Activated CD4-positive, CD25-positive, alpha-beta regulatory T cell treated with anti-CD3 and anti-CD28 coated beads, Interleukin-2, amount 50 U/mL, for 24 hours (primary cell): ENCODE data around the gene MOB3A.
"Not testable (repeated sequence)": the region's sequence is repeated elsewhere in the genome, so short reads cannot be mapped to it uniquely, and the experiment has no call there.

Experiments
- ATAC-seq, 2 donors: fragments of 150-1000 bp; cut with Tn5 transposase; one replicate each; pipeline ENCODE4 v1.10.0; 2021; ENCODE audit warnings: mild to moderate bottlenecking in 1 of 2, moderate library complexity in 1 of 2

MOB3A gene

GRCh38 chr19:2108251-2109016 is 12.3 kb upstream of the MOB3A start:
- ATAC-seq, result peak in 1 of 2 donors; percentile 22

- ATAC-seq, result no peak
Measured at GRCh38 chr19:2103045-2103707, 7.0 kb upstream of the MOB3A start.

- ATAC-seq, result no peak
Measured at GRCh38 chr19:2101417-2102335, 5.5 kb upstream of the MOB3A start.

GRCh38 chr19:2100719-2101061 is 4.6 kb upstream of the MOB3A start:
- no peak for ATAC-seq

- no peak for ATAC-seq
Measured at GRCh38 chr19:2099937-2100718, 4.0 kb upstream of the MOB3A start.

- ATAC-seq, result no peak
Measured at GRCh38 chr19:2099054-2099501, 3.0 kb upstream of the MOB3A start.

GRCh38 chr19:2097886-2098327 is 1.8 kb upstream of the MOB3A start:
- ATAC-seq, result no peak

- ATAC-seq, result peak; percentile 3 to 5
Measured at GRCh38 chr19:2097203-2097885, 1.2 kb upstream of the MOB3A start.

- ATAC-seq, result peak; percentile 85 to 87
Measured at GRCh38 chr19:2096480-2097202, 515 bp upstream of the MOB3A start, which contains the start of gene IZUMO4. Gene IZUMO4, plus strand, starts transcription at chr19:2096915. Its CDS starts 31 bp downstream, at chr19:2096946.

GRCh38 chr19:2091926-2092525 is 4.1 kb downstream of the MOB3A start:
- ATAC-seq, result not testable (repeated sequence)

- ATAC-seq, result no peak
Measured at GRCh38 chr19:2089727-2090053, 6.4 kb downstream of the MOB3A start.

- no peak for ATAC-seq
Measured at GRCh38 chr19:2089001-2089711, 7.0 kb downstream of the MOB3A start.

GRCh38 chr19:2087621-2088100 is 8.5 kb downstream of the MOB3A start:
- ATAC-seq, result no peak

- ATAC-seq, result peak; percentile 32 to 37
Measured at GRCh38 chr19:2086695-2087620, 9.2 kb downstream of the MOB3A start.

- ATAC-seq, result peak; percentile 78 to 79
Measured at GRCh38 chr19:2084993-2085720, 11.0 kb downstream of the MOB3A start.

- peak; percentile 18 to 31 for ATAC-seq
Measured at GRCh38 chr19:2083174-2083854, 12.8 kb downstream of the MOB3A start.
